Stimulated activated CD8-positive, alpha-beta memory T cell treated with anti-CD3 and anti-CD28 coated beads, Interleukin-7, amount 100 ng/mL, for 4 hours (primary cell): ENCODE data around the gene RBCK1.

Experiments
- DNase-seq, 2 donors: peaks; one replicate each; pipeline ENCODE4 v3.0.0-alpha.2; 2020; ENCODE audit warnings: low read depth in 2 of 2

The RBCK1 gene

DNA sequence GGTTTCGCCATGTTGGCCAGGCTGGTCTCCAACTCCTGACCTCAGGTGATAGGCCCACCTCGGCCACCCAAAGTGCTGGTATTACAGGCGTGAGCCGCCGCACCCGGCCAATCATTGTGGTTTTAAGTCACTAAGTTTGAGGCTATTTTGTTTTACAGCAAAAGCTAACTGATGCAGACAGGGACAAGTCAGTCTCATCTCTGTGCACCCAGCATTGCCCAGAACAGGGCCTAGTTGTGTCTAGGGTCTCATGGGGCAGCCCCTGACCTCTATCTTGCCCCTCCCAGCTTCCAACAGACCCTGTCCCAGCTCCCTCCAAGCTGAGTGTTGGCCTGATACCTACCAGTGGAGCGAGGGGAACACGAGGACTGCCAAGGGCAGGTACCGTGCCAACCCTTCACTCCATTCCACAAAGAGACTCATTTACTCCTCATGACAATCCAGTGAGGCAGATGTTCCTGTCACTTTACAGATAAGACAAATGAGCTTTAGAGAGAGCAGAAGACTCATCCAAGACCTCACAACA, 8.9 kb upstream of the RBCK1 start:
- DNase-seq: no peak

DNA sequence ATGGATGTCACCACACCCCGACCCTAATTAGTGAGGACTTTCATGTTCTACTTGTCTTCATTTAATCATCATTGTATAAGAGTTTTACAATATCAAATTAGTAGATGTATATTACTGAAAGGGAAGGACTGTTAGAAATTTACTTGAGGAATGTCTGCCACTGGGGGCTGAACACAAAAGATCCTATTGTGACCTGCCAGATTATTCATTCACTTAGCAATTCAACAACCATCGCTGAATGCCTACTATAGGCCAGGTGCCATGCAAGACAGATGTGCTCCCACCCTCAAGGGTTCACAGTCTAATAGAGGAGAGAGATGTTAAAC, 8.0 kb upstream of the RBCK1 start:
- no peak for DNase-seq

DNA sequence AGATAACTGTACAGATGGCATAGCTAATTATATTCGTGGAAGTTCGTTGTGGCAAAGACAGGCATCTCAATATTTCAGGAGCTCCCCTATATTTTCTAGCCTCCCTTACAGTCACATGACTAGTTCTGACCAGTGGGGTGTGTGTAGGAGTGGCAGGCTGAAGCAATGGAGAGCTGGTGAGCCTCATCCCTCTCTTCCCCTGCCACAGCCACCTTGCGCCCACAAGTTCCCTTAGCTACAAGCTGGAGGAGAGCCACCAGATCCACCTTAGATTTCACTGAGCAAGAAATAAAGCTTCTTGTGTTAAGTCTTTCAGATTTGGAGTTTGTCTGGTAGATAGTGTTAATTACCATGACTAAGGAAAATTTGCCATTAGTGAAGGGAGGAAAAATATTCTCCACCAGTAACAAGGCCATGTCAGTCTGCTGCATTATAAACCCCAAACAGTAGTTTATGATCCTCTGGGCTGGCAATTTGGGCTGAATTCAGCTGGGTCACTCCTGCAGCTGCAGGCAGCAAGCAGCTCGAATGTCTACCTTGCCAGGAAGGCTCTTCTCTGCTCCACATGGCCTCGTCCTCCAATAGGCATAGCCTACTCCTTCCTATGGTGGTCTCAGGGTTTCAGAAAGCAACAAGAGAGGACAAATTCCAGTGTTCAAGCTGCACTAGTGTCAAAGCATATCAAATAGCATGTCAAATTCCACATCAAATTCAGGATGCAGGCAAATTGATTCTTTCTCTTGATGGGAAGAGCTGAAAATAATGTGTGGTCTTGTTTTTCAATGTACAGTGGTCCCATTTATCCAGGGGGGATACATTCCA, 7.4 kb upstream of the RBCK1 start:
- DNase-seq: no peak

DNA sequence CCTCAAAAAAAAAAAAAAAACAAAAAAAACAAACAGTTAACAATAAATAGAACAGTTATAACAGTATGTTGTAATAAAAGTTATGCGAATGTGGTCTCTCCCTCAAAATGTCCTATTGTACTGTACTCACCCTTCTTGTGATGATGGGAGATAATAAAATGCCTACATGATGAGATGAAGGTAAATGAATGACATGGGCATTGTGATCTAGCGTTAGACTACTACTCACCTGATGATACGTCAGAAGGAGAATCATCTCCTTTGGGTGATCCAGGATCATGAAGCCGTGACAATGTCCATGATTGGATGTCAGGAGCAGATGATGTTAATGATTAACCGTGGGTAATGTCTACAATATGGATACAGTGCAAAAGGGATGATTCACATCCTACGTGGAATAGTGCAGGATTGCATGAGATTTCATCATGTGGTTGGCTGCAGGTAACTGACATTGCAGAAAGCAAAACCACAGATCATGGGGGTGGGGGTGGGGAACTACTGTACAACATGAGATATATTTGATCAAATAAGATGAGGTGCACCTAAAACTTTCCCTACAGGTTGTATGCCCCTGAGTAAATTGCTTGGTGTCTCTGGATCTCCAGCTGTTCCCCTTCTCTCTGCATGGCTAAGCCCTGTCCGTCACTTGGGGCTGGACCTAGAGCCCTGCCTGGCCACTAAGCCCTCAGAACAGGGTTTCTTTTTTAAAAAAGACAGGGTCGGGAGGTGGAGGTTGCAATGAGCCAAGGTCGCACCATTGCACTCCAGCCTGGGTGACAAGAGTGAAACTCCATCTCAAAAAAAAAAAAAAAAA, 6.2 kb upstream of the RBCK1 start:
- no peak for DNase-seq

DNA sequence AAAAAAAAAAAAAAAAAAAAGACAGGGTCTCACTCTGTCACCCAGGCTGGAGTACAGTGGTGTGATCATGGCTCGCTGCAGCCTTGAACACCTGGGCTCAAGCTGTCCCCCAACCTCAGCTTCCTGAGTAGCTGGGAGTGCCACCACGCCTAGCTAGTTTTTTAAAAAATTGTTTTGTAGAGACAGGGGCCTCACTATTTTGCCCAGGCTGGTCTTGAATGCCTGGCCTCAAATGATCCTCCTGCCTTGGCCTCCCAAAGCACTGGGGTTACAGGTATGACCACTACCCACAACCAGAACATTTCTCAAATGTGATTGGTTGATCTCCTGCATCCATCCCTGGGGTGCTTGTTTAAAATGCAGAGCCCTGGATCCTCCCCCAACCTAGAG, 5.6 kb upstream of the RBCK1 start:
- no peak for DNase-seq

DNA sequence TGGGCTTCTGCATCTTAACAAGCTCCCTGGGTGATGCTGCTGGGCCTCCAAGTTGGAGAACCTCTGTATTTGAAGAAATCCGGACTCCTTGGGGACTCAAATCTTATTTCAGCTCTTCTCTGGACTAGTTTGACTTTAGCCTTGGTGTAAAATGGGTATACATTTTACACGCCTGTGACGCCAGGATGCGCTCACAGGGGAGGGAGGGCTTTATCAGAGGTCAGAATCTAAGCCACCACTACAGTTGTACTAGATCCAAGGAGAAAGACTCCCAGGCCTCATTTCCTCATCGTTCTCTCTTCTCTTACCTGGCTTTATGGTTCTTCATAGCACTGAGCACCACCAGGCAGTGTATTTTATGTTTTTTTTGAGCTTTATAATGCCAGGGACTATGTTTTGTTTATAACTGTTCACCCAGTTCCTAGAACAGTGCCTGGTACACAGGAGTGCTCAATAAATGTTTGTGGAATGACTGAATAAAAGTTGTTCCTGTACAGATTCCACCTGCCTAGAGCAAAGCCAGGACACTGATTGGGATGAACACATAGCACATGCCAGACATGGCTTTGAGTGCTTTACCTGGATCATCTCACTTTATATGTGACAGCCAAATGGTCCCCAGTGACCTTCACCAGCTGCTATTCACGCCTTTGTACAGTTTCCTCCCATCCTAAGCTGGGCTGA, 5.1 kb upstream of the RBCK1 start:
- DNase-seq: no peak

DNA sequence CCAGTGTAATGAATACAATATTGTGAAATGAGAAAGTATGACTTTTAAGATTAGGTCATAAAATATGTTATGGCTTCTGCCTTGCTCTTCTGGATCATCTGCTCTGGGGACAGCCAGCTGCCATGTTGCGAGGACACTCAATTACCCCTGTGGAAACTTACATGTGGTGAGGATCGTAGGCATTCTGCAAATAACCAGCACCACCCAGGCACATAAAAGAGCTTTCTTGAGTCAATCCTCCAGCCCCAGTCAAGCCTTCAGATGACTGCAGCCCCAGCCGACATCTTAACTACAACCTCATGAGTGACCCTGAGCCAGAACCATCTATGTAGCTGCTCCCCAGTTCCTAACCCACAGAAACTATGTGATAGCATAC, 4.5 kb upstream of the RBCK1 start:
- DNase-seq: no peak

DNA sequence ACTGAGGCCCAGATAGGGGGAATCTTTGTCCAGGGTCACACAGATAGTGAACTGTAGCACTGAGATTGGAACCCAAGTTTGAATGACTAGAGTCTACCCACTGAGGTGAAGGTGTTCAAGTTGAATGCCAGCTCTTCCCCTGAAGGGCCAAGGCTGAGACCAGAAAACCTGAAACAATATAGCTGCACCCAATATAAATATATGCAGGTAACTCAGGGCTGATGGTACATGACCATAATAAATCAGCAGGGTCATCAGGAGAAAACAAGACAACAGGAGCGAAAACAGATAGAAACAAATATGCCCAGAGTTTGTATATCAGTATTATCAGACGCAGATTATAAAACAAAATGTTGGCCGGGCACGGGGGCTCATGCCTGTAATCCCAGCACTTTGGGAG, 4.0 kb upstream of the RBCK1 start:
- no peak for DNase-seq

DNA sequence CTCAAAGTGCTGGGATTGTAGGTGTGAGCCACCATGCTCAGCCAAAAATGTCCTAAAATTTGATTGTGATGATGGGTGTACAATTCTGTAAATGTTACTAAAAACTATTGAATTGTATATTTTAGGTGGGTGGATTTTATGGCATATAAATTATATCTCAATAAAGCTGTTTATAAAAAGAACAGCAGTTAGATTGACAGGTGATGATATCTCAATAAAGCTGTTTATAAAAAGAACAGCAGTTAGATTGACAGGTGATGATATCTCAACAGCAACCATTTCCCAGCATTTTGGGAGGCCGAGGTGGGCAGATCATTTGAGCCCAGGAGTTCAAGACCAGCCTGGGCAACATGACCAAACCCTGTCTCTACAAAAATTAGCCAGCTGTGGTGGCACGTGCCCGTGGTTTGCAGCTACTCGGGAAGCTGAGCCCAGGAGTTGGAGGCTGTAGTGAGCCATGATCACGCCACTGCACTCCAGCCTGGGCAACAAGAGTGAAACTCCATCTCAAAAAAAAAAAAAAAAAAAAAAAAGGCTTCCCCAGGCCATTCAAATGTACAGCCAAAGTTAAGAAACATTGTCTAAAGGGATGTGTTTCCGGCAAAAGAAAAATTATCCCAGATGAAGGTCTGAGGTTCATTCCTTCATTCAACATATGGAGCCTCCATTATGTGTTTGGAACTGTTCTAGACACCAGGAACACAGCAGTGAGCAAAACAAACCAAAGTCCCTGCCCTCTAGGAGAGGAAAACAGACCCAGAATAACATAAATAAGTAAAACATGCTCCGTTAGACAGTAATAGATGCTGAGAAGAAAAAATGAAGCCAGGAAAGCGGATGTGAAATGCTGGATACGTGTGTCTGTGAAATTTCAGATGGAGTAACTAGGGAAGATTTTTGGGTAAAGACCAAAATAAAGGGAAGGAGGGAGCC, 1.6 kb upstream of the RBCK1 start:
- no peak for DNase-seq

DNA sequence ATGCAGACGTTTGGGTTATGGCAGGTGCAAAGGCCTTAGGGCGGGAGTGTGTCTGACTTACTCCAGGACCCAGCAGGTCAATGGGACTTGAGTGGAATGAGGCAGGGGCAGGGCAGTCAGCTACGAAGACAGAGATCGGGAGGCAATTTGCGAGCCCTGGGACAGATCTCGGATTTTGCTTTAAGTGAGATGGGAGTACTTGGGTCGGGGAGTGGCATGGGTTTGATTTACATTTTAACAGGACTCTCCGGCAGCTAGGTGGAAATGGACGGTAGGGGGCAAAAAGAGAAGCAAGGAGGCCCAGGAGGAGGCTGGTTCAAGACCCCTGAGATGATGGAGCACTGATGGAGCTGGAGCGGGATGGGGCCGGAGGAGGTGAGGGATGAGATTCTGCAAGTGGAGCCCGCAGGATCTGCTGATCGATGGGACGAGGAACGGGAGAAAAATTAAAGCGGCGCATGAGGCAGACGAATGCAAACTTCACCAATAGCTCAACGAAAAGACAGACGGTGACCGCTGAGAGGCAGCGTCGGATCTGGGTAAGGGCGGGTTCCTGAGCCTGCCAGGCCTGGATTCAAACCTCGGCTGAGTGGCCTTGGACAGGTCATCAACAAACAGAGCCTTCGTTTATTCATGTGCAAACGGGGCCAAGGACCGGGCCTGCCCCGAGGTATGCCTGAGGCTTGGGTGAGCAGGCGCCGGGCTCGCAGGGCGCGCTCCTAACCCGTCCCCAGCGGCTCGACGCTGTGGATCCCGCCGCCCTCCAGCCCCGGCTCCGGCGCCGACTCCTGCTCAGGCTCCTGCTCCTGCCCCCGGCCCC, 756 bp upstream of the RBCK1 start:
- peak; percentile 9 to 61 for DNase-seq

DNA sequence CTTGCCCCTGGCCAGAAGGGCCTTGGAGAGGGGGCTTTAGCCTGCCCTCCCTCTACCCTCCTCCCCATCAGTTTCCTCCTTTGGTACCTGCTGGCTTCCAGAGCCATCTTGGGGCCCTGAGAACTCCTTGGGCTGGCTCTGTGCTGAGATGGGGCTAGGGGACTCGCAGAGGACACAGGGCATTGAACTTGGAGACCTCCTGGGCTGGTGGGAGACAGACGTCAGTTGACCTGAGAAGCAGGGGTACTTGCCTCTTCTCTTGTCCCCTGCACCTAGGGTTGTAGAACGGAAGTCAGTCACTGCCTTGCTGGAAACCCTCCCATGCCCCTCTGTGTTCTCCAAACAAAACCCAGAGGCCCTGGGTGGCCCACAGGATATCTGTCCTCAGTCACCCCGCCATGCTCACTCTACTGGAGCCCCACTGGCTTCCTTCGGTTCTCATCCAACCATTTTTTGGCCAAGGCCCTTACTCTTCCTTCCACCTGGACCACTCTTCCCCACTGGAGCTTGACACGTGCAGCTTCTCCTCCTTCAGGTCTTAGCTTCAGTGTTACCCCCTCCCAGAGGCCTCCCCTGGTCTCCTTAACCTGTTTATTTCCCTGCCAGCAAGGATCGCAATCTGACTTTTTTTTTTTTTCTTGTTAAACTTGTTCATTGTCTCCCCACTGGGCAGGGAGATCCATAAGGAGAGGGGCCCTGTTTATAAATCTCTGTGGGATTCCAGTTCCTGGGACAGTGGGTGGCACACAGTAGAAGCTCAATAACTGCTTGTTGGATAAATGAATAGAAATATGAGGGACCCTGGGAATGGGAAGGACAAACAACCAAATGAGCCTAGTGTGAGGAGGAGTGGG, 971 bp downstream of the RBCK1 start:
- DNase-seq: no peak

DNA sequence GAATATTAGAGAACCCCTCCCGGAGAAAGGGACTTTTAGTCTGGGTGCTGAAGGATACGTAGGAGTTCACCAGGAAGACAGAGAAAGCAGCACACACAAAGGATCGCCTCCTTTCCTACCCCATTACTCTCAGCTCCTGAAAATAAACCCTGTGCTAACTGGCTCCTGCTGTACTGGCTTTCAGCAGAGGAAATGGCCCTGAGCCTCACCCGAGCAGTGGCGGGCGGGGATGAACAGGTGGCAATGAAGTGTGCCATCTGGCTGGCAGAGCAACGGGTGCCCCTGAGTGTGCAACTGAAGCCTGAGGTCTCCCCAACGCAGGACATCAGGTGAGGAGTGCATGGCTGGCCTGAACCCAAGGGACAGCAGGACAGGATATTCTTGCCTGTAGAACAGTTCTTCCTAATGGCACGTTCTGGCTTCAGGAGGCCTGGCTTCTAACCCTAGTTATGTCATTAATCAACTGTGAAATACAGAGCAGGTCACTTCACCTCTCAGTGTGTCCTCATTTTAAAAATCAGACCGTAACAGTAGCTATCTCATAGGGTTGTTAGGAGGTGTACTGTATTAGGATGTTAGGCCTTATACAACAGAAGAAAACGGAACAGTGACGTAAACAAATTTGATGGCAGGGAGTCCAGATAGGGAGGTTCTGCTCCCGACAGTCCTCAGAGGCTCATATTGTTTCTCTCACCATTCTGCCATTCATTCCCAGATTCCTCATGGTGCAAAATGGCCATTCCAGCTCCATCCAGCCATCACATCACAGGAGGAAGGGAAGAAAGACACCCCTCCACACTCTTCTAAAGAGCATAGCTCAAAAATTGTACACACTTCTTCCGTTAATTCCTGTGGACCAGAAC, 1.8 kb downstream of the RBCK1 start:
- DNase-seq: no peak

DNA sequence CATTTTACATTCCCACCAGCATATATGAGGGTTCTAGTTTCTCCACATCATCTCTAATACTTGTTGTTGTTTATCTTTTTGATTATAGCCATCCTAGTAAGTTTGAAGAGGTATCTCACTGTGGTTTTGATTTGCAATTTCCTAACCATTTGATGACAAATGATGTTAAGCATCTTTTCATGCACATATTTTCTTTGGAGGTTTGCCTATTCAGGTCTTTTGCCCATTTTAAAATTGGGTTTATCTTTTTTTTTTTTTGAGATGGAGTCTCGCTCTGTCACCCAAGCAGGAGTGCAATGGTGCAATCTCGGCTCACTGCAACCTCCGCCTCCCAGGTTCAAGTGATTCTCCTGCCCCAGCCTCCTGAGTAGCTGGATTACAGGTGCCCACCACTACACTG, 4.0 kb downstream of the RBCK1 start:
- DNase-seq: no peak

DNA sequence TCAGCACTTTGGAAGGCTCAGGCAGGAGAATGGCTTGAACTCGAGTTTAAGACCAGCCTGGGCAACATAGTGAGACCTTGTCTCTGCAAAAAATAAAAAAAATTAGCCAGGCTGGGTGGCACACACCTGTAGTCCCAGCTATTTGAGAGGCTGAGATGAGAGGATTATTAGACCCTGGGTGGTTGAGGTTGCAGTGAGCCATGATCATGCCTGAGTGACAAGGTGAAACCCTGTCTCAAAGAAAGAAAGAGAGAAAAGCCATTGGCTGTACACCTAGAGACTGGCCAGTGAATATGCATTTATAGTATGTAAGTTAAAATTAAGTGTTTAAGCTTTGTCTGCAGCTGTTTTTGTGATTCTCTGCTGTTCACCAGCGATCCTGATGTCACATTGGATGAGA, 6.1 kb downstream of the RBCK1 start:
- no peak for DNase-seq

DNA sequence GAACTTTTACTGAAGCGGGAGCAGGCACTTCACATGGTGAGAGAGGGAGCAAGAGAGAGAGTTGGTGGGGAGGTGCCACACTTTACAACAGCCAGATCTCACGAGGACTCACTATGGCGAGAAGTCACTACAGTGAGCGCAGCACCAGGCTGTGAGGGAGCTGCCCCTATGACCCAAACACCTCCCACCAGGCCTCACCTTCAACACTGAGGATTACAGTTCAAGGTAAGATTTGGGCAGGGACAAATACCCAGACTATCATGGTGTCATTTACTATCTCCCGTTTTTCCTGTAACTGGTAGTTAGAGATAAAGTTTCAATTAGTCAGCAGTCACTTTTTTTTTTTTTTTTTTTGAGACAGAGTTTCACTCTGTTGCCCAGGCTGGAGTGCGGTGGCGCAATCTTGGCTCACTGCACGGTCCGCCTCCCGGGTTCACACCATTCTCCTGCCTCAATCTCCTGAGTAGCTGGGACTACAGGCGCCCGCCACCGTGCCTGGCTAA, 7.8 kb downstream of the RBCK1 start:
- DNase-seq: no peak

DNA sequence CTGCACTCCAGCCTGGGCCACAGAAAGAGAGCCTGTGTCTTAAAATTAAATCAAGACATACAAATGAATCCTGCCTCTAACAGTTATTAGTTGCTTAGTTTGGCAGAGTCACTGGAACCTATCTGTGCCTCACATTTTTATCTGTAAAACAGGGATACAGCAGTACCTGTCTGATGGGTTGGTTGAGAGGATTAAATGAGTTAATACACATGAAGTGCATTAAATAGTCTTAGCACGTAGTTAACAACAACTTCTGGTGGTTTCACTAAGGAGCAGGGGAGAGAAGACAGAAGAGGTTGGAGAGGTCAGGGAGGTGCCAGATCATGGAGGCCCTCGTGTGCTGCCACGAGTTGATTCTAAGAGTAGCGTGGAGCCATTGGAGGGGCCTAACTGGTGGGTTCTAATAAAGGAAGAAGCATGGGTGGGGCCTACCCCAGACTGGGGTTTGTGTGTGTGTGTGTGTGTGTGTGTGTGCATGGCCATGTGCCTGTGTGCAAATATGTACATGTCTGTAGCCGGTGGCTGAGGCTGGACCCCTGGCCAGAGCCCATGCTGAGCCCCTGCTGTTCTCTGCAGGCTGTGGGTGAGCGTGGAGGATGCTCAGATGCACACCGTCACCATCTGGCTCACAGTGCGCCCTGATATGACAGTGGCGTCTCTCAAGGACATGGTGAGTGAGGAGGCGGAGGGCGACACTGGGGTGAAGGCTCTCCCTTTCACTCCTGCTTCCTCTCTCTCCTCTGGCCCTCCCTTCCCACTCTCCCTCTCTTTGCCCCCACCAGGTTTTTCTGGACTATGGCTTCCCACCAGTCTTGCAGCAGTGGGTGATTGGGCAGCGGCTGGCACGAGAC, 9.1 kb downstream of the RBCK1 start:
- no peak for DNase-seq

DNA sequence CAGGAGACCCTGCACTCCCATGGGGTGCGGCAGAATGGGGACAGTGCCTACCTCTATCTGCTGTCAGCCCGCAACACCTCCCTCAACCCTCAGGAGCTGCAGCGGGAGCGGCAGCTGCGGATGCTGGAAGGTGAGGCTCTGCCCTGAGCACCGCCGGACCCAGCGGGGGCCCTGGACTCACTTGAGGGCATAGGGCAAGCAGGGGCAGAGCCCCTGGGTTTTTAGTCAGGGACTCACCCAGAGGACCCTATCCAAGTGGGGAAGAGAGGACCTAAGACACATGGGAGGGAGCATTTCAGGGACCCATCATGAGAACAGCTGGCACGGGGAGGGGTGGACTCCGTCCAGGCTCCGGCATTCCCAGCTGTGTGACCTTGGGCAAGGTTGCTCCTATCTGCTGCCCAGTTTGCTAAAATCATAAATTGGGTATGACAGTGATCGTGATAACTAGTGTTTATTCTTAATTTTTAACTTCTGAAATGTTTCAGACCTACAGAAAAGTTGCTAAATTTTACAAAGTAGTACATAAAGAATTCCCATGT, 9.8 kb downstream of the RBCK1 start:
- no peak for DNase-seq
